Measurements from ENCODE around the gene SUN3.

DNA sequence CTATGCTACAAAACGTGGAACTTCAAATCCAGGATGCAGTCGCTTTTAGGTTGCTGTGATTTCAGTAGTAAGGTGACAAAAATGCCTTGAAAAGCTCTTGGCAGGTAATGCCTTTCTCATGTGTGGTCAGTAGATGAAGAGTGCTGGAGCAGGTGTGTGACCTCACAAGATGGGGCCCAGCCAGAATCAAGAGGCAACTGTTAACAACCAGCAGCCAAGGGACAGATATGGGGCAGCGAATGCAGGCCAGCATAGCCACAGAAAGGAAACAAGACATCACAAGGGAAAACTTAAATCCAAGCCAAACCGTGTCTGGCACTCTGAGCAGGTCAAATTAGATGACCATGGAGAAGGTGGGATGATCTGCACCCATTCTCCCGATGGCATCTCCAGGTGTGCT, 61.8 kb downstream of the SUN3 start:
- TF ChIP-seq POLR2AphosphoS5 (IDR thresholded peaks at IDR 0.05; ENCODE audit: low read depth, low read length) (no peak), SIN3A (IDR thresholded peaks at IDR 0.05; ENCODE audit: borderline replicate concordance, insufficient read depth, low read depth, low read length) (no peak)
